ENCODE measurements around the gene CPN2. TPM values are rescaled to one million over a fixed set of nuclear protein-coding genes. Genes with fewer than 3 reads are reported as not detected.

Gene CPN2
- total RNA-seq, 2 experiments from 2014 or later: not detected

- Histone ChIP-seq H3K36me3 (ENCODE audit: insufficient read depth, low read length) (no peaks in the 10 kb centered on the region), H3K9me3 (ENCODE audit: low read length) (no peaks in the 10 kb centered on the region), H3K4me2 (ENCODE audit: low read length) (no peak overlapping the region), H3K79me2 (ENCODE audit: insufficient read depth, low read depth, low read length) (no peaks in the 10 kb centered on the region), H2AFZ (ENCODE audit: low read length) (no peak overlapping the region), H3K27ac (ENCODE audit: low read depth, low read length, poor library complexity, severe bottlenecking) (no peak overlapping the region), H3K9me2 (ENCODE audit: insufficient read depth, low read length) (no peaks in the 10 kb centered on the region), H3K4me1 (ENCODE audit: insufficient read depth, low read length, poor library complexity, severe bottlenecking) (no peaks in the 10 kb centered on the region), H4K20me1 (ENCODE audit: insufficient read depth, low read length) (no peaks in the 10 kb centered on the region), H3K4me3 (ENCODE audit: low read depth, low read length, poor library complexity, severe bottlenecking) (no peak overlapping the region)
- ChIA-PET POLR2A (interaction anchor here (0.8 kb wide), 1 partner anchor 17 kb away, joined by 3 read pairs; no protein-coding TSS in a partner anchor), CTCF (ENCODE audit: unreplicated experiment) (no interaction called here)
- intact Hi-C loops (cut with micrococcal nuclease; ENCODE audit: unreplicated experiment): no loop called here
- no peak for DNase-seq (ENCODE audit: low spot score)
- BruUV-seq (replicated peaks): no TSS peak
- TF ChIP-seq CTCF (conservative IDR thresholded peaks at IDR 0.05; ENCODE audit: low read length) (no peak), EZH2phosphoT487 (IDR thresholded peaks at IDR 0.05; ENCODE audit: borderline replicate concordance, low read depth, low read length) (no peak)
Observed at GRCh38 chr3:194377708-194378107, 26.6 kb upstream of the CPN2 start.

GRCh38 chr3:194376241-194376560 is 25.1 kb upstream of the CPN2 start:
- Histone ChIP-seq H2AFZ (ENCODE audit: low read length) (no peak overlapping the region), H3K4me2 (ENCODE audit: low read length) (no peak overlapping the region), H3K9me3 (ENCODE audit: low read length) (no peaks in the 10 kb centered on the region), H3K27ac (ENCODE audit: low read depth, low read length, poor library complexity, severe bottlenecking) (no peak overlapping the region), H3K9me2 (ENCODE audit: insufficient read depth, low read length) (no peaks in the 10 kb centered on the region), H3K4me3 (ENCODE audit: low read depth, low read length, poor library complexity, severe bottlenecking) (no peak overlapping the region), H3K36me3 (ENCODE audit: insufficient read depth, low read length) (no peaks in the 10 kb centered on the region), H3K4me1 (ENCODE audit: insufficient read depth, low read length, poor library complexity, severe bottlenecking) (no peaks in the 10 kb centered on the region), H4K20me1 (ENCODE audit: insufficient read depth, low read length) (no peaks in the 10 kb centered on the region), H3K79me2 (ENCODE audit: insufficient read depth, low read depth, low read length) (no peaks in the 10 kb centered on the region)
- ChIA-PET POLR2A (no interaction called here), CTCF (ENCODE audit: unreplicated experiment) (no interaction called here)
- DNase-seq (ENCODE audit: low spot score): no peak
- TF ChIP-seq CTCF (conservative IDR thresholded peaks at IDR 0.05; ENCODE audit: low read length) (no peak), EZH2phosphoT487 (IDR thresholded peaks at IDR 0.05; ENCODE audit: borderline replicate concordance, low read depth, low read length) (no peak)
- intact Hi-C loops (cut with micrococcal nuclease; ENCODE audit: unreplicated experiment): no loop called here
- no TSS peak for BruUV-seq (replicated peaks)

- Histone ChIP-seq H3K36me3 (ENCODE audit: insufficient read depth, low read length) (no peaks in the 10 kb centered on the region), H3K27ac (ENCODE audit: low read depth, low read length, poor library complexity, severe bottlenecking) (no peak overlapping the region), H3K4me2 (ENCODE audit: low read length) (no peak overlapping the region), H4K20me1 (ENCODE audit: insufficient read depth, low read length) (no peaks in the 10 kb centered on the region), H3K9me2 (ENCODE audit: insufficient read depth, low read length) (no peaks in the 10 kb centered on the region), H3K79me2 (ENCODE audit: insufficient read depth, low read depth, low read length) (no peaks in the 10 kb centered on the region), H3K4me1 (ENCODE audit: insufficient read depth, low read length, poor library complexity, severe bottlenecking) (no peaks in the 10 kb centered on the region), H2AFZ (ENCODE audit: low read length) (no peak overlapping the region), H3K4me3 (ENCODE audit: low read depth, low read length, poor library complexity, severe bottlenecking) (no peak overlapping the region), H3K9me3 (ENCODE audit: low read length) (no peaks in the 10 kb centered on the region)
- POLR2A ChIA-PET: no interaction called here
- BruUV-seq (replicated peaks): no TSS peak
- no peak for DNase-seq (ENCODE audit: low spot score)
- no peak for TF ChIP-seq EZH2phosphoT487 (IDR thresholded peaks at IDR 0.05; ENCODE audit: borderline replicate concordance, low read depth, low read length)
- CTCF ChIA-PET (ENCODE audit: unreplicated experiment): no interaction called here
- intact Hi-C loops (cut with micrococcal nuclease; ENCODE audit: unreplicated experiment): no loop called here
Observed at GRCh38 chr3:194375473-194376240, 24.5 kb upstream of the CPN2 start.

All from OCI-LY7 (cell line).